GM12878 (cell line): ENCODE measurements around the gene PRRT4. TPM values are rescaled to one million over a fixed set of nuclear protein-coding genes. Genes with fewer than 3 reads are reported as not detected.

Experiments used
- ATAC-seq: fragments of 200-7000 bp; cut with Tn5 transposase; 3 replicates; pipeline ENCODE4 v1.9.1; 2020; ENCODE audit warnings: mild to moderate bottlenecking, moderate library complexity
- BruUV-seq: library from RNA; stranded (reverse); fragments of 400-500 nt; replicated peaks from 2 replicates; lab custom pipeline; 2021; lab: Mats Ljungman, UMichigan
- CTCF ChIA-PET: fragments of 300-600 bp; sonication (Branson Sonifier 250); formaldehyde crosslinking; extraction: SDS; loops from one replicate; lab custom pipeline; 2021; ENCODE audit warnings: inconsistent platforms; lab: Yijun Ruan, JAX
- POLR2A ChIA-PET: fragments of 350-600 bp; formaldehyde crosslinking; extraction: SDS; loops from one replicate; lab custom pipeline; 2021; ENCODE audit warnings: inconsistent platforms; lab: Charles Lee
- RAD21 ChIA-PET: fragments of 300-600 bp; sonication (Branson Sonifier 250); formaldehyde crosslinking; loops from one replicate; lab custom pipeline; 2023; ENCODE audit warnings: antibody characterized with exemption; ENCODE audit not compliant: unreplicated experiment; lab: Charles Lee
- SMC1A ChIA-PET: fragments of 300-600 bp; sonication (Branson Sonifier 250); formaldehyde crosslinking; loops from one replicate; lab custom pipeline; 2023; ENCODE audit not compliant: unreplicated experiment, uncharacterized antibody; lab: Charles Lee
- DNase-seq: peaks from one replicate; pipeline ENCODE4 v3.0.0-alpha.2; 2011; ENCODE audit warnings: low read depth, low spot score
- FAIRE-seq: peaks from 3 replicates; lab custom pipeline; 2011; peaks lifted over from hg19 to GRCh38; lab: Jason Lieb, UNC
- H2AFZ ChIP-seq: 2 replicates; pipeline ENCODE4 v1.6.0; 2011; ENCODE audit warnings: low read depth, low read length, control low read depth; ENCODE audit not compliant: control insufficient read depth
- H3K27ac ChIP-seq: 2 replicates; pipeline ENCODE4 v1.5.1; 2011; ENCODE audit warnings: control low read depth; ENCODE audit not compliant: control insufficient read depth, insufficient read depth
- H3K27me3 ChIP-seq, 2 experiments: replicated peaks in 1 of 2; 2 replicates each; pipeline versions ENCODE4 v1.6.0 to v1.6.1; 2011; ENCODE audit warnings: low read length in 1 of 2; ENCODE audit not compliant: control insufficient read depth in 2 of 2, insufficient read depth in 2 of 2
- H3K36me3 ChIP-seq, 2 experiments: 2 replicates each; pipeline ENCODE4 v1.5.1; 2011; ENCODE audit warnings: low read length in 1 of 2; ENCODE audit not compliant: control insufficient read depth in 2 of 2, insufficient read depth in 2 of 2
- H3K4me1 ChIP-seq: 2 replicates; pipeline ENCODE4 v1.6.1; 2011; ENCODE audit warnings: mild to moderate bottlenecking, low read length, moderate library complexity, mixed read lengths; ENCODE audit not compliant: control insufficient read depth, insufficient read depth
- H3K4me2 ChIP-seq: 2 replicates; pipeline ENCODE4 v1.6.0; 2011; ENCODE audit warnings: control low read depth; ENCODE audit not compliant: control insufficient read depth, insufficient read depth
- H3K4me3 ChIP-seq: fragments of 200-600 bp; sonication (generic); 2 replicates; pipeline ENCODE4 v1.5.1; 2016
- H3K79me2 ChIP-seq: 2 replicates; pipeline ENCODE4 v1.6.0; 2011; ENCODE audit warnings: low read length; ENCODE audit not compliant: control insufficient read depth, insufficient read depth
- H3K9ac ChIP-seq: 2 replicates; pipeline ENCODE4 v1.8.0; 2011; ENCODE audit warnings: low read length, control low read depth, mixed read lengths; ENCODE audit not compliant: control insufficient read depth, insufficient read depth
- H3K9me3 ChIP-seq: replicated peaks from 3 replicates; pipeline ENCODE4 v1.5.1; 2011; ENCODE audit warnings: mild to moderate bottlenecking, low read length; ENCODE audit not compliant: control insufficient read depth, insufficient read depth
- H4K20me1 ChIP-seq: 2 replicates; pipeline ENCODE4 v1.6.0; 2011; ENCODE audit not compliant: control insufficient read depth, insufficient read depth
- CREB1 ChIP-seq: IDR thresholded peaks from 2 replicates; pipeline ENCODE4 v1.6.1; 2012; ENCODE audit warnings: low read depth, mild to moderate bottlenecking, inconsistent platforms
- JUND ChIP-seq: IDR thresholded peaks from 2 replicates; pipeline ENCODE4 v1.6.1; 2012; ENCODE audit warnings: low read depth, mild to moderate bottlenecking, low read length, improper control_type of control experiment, moderate library complexity
- KDM1A ChIP-seq: fragments of 200-600 bp; sonication (generic); IDR thresholded peaks from 2 replicates; pipeline ENCODE4 v1.6.1; 2016; ENCODE audit warnings: borderline replicate concordance
- SIX5 ChIP-seq: IDR thresholded peaks from 2 replicates; pipeline ENCODE4 v1.6.1; 2011; ENCODE audit warnings: mild to moderate bottlenecking, low read depth, low read length, moderate library complexity; ENCODE audit not compliant: severe bottlenecking
- SMAD1 ChIP-seq: fragments of 450-650 bp; IDR thresholded peaks from 2 replicates; pipeline ENCODE4 v1.6.1; 2018; ENCODE audit warnings: mild to moderate bottlenecking, low read depth; ENCODE audit not compliant: partially characterized antibody
- WGBS: methylation state at CpG from one replicate; pipeline ENCODE4 v1.1.6; 2016; ENCODE audit warnings: low lambda C conversion rate; ENCODE audit not compliant: insufficient replicate concordance, insufficient coverage; ENCODE audit errors: missing lambda C conversion rate; 5-methylcytosine and 5-hydroxymethylcytosine counted together
- in situ Hi-C: fragments of 300-500 bp; cut with MboI; formaldehyde crosslinking; loops from 9 replicates; pipeline ENCODE4 v1.14.3; 2018; ENCODE audit warnings: mixed read lengths
- intact Hi-C: fragments of 100-400 bp; cut with micrococcal nuclease; formaldehyde crosslinking; loops from one replicate; pipeline ENCODE4 v1.14.2; 2022; ENCODE audit not compliant: unreplicated experiment
- polyA plus RNA-seq, 11 experiments: library from polyadenylated mRNA; depleted of rRNA in 4 of 11; unstranded in 6 of 11; stranded (reverse) in 5 of 11; fragments of >200 nt; fragmentation: Nextera tagmentation in 4 of 11; fragmentation: Illumina TruSeq in 1 of 11; extraction: Ambion mirVana in 4 of 11; extraction: Trizol in 1 of 11; gene quantifications; 1 replicate in 1 of 11; 2 replicates in 10 of 11; pipeline versions ENCODE4 v1.2.1 to v1.2.3, GENCODE V29; 2011 to 2016; ENCODE audit warnings: inconsistent platforms in 2 of 11, missing spikeins in 2 of 11, low read depth in 1 of 11
- total RNA-seq, 4 experiments: library from RNA; depleted of rRNA in 3 of 4; stranded (reverse); fragments of >200 nt in 3 of 4; fragmentation: Illumina TruSeq in 1 of 4; extraction: Trizol in 1 of 4; gene quantifications; 2 replicates each; pipeline versions ENCODE4 v1.2.1 to v1.2.3, GENCODE V29; 2013 to 2021
- TF ChIP-seq, protein P1 (sequence below): fragments of 450-650 bp; IDR thresholded peaks from 2 replicates; pipeline ENCODE4 v1.6.1; 2017; ENCODE audit warnings: mild to moderate bottlenecking
- TF ChIP-seq, protein P2 (sequence below): fragments of 450-650 bp; IDR thresholded peaks from 2 replicates; pipeline ENCODE4 v1.6.1; 2016; ENCODE audit warnings: mild to moderate bottlenecking

The PRRT4 gene
- total and polyA plus RNA-seq, 10 of the 15 experiments (the other 5 are each of a cell fraction or from before 2014, with no cell fraction given) = not detected

DNA sequence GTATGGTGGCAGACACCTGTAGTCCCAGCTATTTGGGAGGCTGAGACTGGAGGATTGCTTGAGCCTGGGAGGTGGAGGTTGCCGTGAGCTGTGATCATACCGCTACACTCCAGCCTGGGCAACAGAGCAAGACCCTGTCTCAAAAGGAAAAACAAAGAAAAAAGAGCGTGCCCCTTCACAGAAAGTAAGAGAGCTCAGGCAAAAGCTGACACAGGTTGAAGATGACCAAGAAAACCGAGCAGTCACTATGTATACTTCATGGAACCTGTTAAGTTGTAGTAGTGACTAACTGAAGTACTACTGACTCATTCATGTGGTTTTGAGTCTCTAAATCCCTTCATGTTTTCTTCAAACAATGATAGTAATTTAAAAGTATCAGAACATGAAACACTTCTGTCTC is 1.2 kb upstream of the PRRT4 start:
- FAIRE-seq = no peak
- no peak for ATAC-seq
- Histone ChIP-seq H2AFZ (no peak overlapping the region), H3K4me2 (no peak overlapping the region), H3K4me1 (no peaks in the 10 kb centered on the region), H3K9me3 (no peaks in the 10 kb centered on the region), H3K9ac (no peak overlapping the region), H3K4me3 (no peak overlapping the region), H3K27me3 (peaks cover 18 to 35% of the 10 kb centered on the region in 2 experiments), H3K79me2 (no peaks in the 10 kb centered on the region), H3K36me3 (no peaks in the 10 kb centered on the region), H3K27ac (no peak overlapping the region), H4K20me1 (no peaks in the 10 kb centered on the region)
- BruUV-seq = no TSS peak
- CTCF ChIA-PET = interaction anchor here (1.1 kb wide), 1 partner anchor 16 kb away, joined by 3 read pairs; no protein-coding TSS in a partner anchor
- RAD21 ChIA-PET = no interaction called here
- intact Hi-C loops = no loop called here
- SMC1A ChIA-PET = interaction anchor here (0.8 kb wide), 1 partner anchor 15 kb away, joined by 3 read pairs; no protein-coding TSS in a partner anchor
- 35% methylated on average over 4 of the region's 4 CpGs for WGBS
- TF ChIP-seq SMAD1 (no peak), KDM1A (no peak), CREB1 (no peak), JUND (no peak), SIX5 (no peak)
- TF ChIP-seq, protein P1, sequence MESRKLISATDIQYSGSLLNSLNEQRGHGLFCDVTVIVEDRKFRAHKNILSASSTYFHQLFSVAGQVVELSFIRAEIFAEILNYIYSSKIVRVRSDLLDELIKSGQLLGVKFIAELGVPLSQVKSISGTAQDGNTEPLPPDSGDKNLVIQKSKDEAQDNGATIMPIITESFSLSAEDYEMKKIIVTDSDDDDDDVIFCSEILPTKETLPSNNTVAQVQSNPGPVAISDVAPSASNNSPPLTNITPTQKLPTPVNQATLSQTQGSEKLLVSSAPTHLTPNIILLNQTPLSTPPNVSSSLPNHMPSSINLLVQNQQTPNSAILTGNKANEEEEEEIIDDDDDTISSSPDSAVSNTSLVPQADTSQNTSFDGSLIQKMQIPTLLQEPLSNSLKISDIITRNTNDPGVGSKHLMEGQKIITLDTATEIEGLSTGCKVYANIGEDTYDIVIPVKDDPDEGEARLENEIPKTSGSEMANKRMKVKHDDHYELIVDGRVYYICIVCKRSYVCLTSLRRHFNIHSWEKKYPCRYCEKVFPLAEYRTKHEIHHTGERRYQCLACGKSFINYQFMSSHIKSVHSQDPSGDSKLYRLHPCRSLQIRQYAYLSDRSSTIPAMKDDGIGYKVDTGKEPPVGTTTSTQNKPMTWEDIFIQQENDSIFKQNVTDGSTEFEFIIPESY = no peak
- TF ChIP-seq, protein P2, sequence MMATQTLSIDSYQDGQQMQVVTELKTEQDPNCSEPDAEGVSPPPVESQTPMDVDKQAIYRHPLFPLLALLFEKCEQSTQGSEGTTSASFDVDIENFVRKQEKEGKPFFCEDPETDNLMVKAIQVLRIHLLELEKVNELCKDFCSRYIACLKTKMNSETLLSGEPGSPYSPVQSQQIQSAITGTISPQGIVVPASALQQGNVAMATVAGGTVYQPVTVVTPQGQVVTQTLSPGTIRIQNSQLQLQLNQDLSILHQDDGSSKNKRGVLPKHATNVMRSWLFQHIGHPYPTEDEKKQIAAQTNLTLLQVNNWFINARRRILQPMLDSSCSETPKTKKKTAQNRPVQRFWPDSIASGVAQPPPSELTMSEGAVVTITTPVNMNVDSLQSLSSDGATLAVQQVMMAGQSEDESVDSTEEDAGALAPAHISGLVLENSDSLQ = no peak
- POLR2A ChIA-PET = no interaction called here
- in situ Hi-C loops = no loop called here
- DNase-seq = no peak
